PFSK-1 (cell line): ENCODE results near the gene ACKR3.

Experiments used
- FOXP2 ChIP-seq: optimal IDR thresholded peaks from 2 replicates; pipeline ENCODE3; 2011; ENCODE audit warnings: borderline replicate concordance, control low read depth, inconsistent platforms; ENCODE audit not compliant: insufficient read depth; ENCODE audit errors: extremely low read length, extremely low read depth
- POLR2AphosphoS5 ChIP-seq: IDR thresholded peaks from 2 replicates; pipeline ENCODE4 v1.6.1; 2012; ENCODE audit warnings: low read depth, mild to moderate bottlenecking, control low read depth, low read length, moderate library complexity
- SIN3A ChIP-seq: IDR thresholded peaks from 2 replicates; pipeline ENCODE4 v1.6.1; 2012; ENCODE audit warnings: mild to moderate bottlenecking, low read length, moderate library complexity, borderline replicate concordance; ENCODE audit not compliant: insufficient read depth
- TAF1 ChIP-seq: IDR thresholded peaks from 2 replicates; pipeline ENCODE4 v1.6.1; 2012; ENCODE audit warnings: low read length, control low read depth, borderline replicate concordance; ENCODE audit not compliant: insufficient read depth
- TF ChIP-seq, protein P1 (sequence below), 2 experiments: IDR thresholded peaks; 2 replicates each; pipeline versions ENCODE4 v1.6.1 to v1.8.0; 2011 to 2012; ENCODE audit warnings: low read depth in 2 of 2, low read length in 2 of 2, control low read depth in 1 of 2, inconsistent platforms in 1 of 2, mild to moderate bottlenecking in 1 of 2, moderate library complexity in 1 of 2; ENCODE audit not compliant: insufficient read depth in 1 of 2

Gene ACKR3

DNA sequence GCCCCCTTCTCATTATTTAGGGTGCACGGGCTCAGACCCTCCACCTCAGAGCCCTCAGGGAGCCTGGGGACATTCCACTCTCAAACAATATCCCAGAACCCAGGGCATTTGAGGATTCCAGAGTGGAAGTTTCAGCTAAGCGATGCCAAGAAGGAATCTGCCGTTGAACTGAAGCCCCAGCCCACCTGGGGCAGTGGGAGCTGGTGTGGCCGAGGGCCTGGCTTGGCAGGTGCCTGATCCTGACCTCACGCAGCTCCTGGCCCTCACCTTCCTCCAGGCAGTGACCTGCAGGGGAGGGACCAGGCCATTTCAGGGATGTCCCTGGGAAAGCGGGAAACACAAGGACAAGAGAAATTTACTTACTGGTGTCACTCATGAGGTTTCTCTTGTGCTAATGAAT is 58.2 kb downstream of the ACKR3 start:
- no peak for TF ChIP-seq FOXP2

DNA sequence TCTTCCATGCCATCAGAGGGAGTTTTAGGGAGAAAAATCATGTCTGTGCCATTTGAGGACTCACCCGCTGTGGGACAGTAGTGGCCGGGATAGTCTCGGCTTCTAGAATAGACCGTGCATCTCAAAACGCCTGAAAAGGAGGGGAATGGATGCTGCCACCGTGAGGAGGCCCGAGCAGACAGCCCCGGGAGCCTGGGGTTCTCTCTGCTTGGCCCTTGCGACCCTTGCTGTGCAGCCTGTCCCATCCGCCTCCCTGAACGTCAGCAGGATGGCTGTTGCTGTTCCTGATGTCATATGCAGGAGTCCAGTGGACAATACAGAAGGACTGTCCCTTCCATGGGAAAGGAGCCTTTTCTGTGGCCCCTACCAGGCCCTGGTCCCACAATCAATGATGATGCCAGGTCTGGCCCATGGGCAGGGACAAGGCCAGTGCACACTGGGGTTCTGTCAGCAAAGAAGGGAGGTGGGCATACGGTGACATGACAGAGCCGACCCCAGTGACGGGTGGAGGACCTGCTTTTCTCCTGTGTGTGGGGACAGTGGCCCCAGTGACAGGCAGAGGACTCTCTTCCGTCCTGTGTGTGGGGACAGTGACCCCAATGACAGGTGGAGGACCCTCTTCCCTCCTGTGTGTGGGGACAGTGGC is 58.8 kb downstream of the ACKR3 start:
- TF ChIP-seq, protein P1, sequence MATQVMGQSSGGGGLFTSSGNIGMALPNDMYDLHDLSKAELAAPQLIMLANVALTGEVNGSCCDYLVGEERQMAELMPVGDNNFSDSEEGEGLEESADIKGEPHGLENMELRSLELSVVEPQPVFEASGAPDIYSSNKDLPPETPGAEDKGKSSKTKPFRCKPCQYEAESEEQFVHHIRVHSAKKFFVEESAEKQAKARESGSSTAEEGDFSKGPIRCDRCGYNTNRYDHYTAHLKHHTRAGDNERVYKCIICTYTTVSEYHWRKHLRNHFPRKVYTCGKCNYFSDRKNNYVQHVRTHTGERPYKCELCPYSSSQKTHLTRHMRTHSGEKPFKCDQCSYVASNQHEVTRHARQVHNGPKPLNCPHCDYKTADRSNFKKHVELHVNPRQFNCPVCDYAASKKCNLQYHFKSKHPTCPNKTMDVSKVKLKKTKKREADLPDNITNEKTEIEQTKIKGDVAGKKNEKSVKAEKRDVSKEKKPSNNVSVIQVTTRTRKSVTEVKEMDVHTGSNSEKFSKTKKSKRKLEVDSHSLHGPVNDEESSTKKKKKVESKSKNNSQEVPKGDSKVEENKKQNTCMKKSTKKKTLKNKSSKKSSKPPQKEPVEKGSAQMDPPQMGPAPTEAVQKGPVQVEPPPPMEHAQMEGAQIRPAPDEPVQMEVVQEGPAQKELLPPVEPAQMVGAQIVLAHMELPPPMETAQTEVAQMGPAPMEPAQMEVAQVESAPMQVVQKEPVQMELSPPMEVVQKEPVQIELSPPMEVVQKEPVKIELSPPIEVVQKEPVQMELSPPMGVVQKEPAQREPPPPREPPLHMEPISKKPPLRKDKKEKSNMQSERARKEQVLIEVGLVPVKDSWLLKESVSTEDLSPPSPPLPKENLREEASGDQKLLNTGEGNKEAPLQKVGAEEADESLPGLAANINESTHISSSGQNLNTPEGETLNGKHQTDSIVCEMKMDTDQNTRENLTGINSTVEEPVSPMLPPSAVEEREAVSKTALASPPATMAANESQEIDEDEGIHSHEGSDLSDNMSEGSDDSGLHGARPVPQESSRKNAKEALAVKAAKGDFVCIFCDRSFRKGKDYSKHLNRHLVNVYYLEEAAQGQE (IDR thresholded peaks at IDR 0.05; ENCODE audit: insufficient read depth in 1 of 2, low read depth in 2 of 2, low read length in 2 of 2) = no peak
- TF ChIP-seq POLR2AphosphoS5 (no peak), FOXP2 (no peak), SIN3A (no peak), TAF1 (no peak)

DNA sequence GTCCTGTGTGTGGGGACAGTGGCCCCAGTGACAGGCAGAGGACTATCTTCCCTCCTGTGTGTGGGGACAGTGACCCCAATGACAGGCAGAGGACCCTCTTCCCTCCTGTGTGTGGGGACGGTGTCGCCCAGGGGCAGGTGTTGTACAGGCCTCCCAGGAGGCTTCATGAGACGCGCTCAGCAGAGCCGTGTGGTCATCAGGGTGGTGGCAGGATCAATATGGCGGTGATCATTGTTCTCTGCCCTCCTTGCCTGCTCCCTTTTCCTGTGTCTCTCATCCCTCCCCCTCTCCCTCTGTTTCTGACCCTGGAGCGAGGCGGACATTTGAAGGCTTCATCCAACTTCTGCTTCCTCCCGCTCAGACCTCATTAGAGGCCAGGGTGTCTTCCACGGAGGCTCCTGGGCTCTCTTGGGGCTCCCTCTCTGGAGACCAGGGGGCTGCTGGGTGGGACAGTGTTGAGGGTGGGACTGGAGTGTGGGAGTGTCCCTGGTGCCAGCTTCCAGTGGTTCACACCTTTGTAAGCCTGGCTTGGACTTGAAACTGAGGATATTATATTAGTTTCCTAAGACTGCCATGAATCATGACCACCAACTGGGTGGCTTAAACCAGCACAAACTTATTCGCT is 59.5 kb downstream of the ACKR3 start:
- TF ChIP-seq, protein P1 (IDR thresholded peaks at IDR 0.05; ENCODE audit: insufficient read depth in 1 of 2, low read depth in 2 of 2, low read length in 2 of 2) = no peak
- no peak for TF ChIP-seq SIN3A
- no peak for TF ChIP-seq POLR2AphosphoS5
- no peak for TF ChIP-seq FOXP2
- no peak for TF ChIP-seq TAF1

DNA sequence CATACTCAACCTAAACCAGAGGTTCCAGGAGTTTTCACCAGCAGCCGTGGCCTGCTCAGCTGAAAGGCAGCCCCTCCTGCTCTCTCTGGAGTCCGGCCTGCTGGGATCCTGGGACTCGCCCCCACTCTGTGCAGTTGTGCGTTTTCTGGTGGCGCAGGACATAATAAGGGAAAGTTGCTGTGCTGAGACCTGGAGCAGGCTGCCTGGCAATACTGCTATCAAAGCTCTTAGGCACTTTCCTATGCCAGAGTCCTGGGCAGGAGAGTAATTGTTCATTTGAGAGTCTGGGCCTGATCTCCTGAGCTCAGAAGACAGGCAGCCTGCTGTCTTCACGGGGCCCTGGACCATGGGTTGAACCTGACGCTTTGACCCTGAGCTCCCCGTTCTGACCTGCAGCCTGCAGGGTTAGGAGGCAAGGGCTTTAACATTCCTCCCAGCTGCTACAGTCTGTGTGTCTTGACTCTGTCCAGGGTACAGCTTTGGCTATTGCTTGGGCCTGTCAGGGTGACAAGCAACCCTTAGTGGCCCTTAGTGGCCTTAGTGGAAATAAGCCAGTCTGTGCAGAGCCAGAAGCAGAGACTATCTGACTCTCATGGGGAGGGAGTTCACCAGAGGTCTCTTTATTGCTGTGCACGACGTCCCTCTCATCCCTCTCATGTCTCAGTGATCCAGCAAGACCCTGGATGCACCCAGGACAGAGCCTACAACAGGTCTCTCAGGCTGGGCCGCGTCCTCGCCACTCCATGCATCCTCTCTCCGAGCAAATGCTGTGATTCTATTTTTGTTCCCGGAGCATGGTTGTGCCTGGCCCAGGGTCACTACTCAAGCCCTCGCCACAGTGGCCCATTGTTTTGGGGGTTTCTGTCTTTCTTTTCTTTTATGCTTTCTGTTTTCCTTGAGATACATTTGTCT is 60.6 kb downstream of the ACKR3 start:
- TF ChIP-seq, protein P1 (IDR thresholded peaks at IDR 0.05; ENCODE audit: insufficient read depth in 1 of 2, low read depth in 2 of 2, low read length in 2 of 2) = no peak
- no peak for TF ChIP-seq FOXP2
- no peak for TF ChIP-seq TAF1
- no peak for TF ChIP-seq POLR2AphosphoS5
- TF ChIP-seq SIN3A = no peak

DNA sequence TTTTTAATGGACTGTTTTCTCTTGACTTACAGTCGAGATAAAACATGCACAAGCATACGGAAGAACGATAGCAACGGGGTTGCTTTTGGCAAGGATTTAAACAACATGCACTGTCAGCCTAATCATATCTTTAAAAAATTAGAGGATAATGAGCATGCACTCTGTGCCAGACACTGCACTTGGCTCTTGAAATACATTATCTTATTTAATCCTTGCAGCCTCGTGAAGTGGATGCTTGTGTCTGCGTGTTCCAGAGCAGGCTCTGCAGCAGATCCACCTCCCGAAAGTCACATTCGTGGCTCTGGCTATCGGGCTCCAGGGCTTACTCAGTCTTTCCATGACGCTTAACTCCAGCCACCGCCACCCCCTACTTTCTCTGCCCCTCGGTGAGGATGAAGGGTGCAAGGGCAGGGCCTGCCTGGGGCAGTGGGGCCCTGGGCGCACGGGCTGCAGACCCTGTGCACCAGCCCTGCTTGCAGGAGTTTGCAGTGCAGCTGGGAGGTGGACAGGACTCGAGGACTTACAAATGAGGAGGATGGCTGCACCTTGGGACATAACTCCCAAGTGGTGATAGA is 61.7 kb downstream of the ACKR3 start:
- TF ChIP-seq FOXP2 (no peak), POLR2AphosphoS5 (no peak), TAF1 (no peak), SIN3A (no peak)
- TF ChIP-seq, protein P1 (IDR thresholded peaks at IDR 0.05; ENCODE audit: insufficient read depth in 1 of 2, low read depth in 2 of 2, low read length in 2 of 2) = no peak
